ENCODE data around the gene LMX1B. TPM values are rescaled to one million over a fixed set of nuclear protein-coding genes. Genes with fewer than 3 reads are reported as not detected.

Gene LMX1B
- total and polyA plus RNA-seq, 7 donors: 0.01 to 0.26 (median 0.08) TPM; not detected in 1

- Histone ChIP-seq H3K27ac (no peak overlapping the region), H3K4me3 (no peak overlapping the region), H3K4me1 (no peaks in the 10 kb centered on the region), H3K27me3 (ENCODE audit: insufficient read depth in 3 of 3, low read length in 2 of 3) (peaks cover 0 to 47% (median 15%) of the 10 kb centered on the region in 3 donors), H3K36me3 (ENCODE audit: insufficient read depth in 1 of 2, low read depth in 1 of 2) (no peaks in the 10 kb centered on the region), H3K9me3 (no peaks in the 10 kb centered on the region)
- TF ChIP-seq CTCF (IDR thresholded peaks at IDR 0.05): no peak
- ATAC-seq (no peak), DNase-seq (no peak)
- intact Hi-C loops (cut with DNase I): no loop called here
- WGBS, 3 donors: 76 to 84% (median 81%) methylated on average over 3 of the region's 3 CpGs
Observed at GRCh38 chr9:126635661-126636439, 22.1 kb downstream of the LMX1B start.

GRCh38 chr9:126636983-126637798 is 23.5 kb downstream of the LMX1B start:
- Histone ChIP-seq H3K27ac (no peak overlapping the region), H3K9me3 (no peaks in the 10 kb centered on the region), H3K4me3 (no peak overlapping the region), H3K4me1 (no peaks in the 10 kb centered on the region), H3K27me3 (ENCODE audit: insufficient read depth in 3 of 3, low read length in 2 of 3) (peaks cover 0 to 35% (median 15%) of the 10 kb centered on the region in 3 donors), H3K36me3 (ENCODE audit: insufficient read depth in 1 of 2, low read depth in 1 of 2) (no peaks in the 10 kb centered on the region)
- no peak for ATAC-seq
- TF ChIP-seq CTCF (IDR thresholded peaks at IDR 0.05): no peak
- 44 to 55% (median 53%) methylated on average over 17 of the region's 17 CpGs for WGBS, 3 donors
- intact Hi-C loops (cut with DNase I): no loop called here
- DNase-seq: no peak

GRCh38 chr9:126638571-126639132 is 24.9 kb downstream of the LMX1B start:
- Histone ChIP-seq H3K27ac (no peak overlapping the region), H3K36me3 (ENCODE audit: insufficient read depth in 1 of 2, low read depth in 1 of 2) (no peaks in the 10 kb centered on the region), H3K9me3 (no peaks in the 10 kb centered on the region), H3K4me1 (no peaks in the 10 kb centered on the region), H3K4me3 (no peak overlapping the region), H3K27me3 (ENCODE audit: insufficient read depth in 3 of 3, low read length in 2 of 3) (peaks cover 0 to 34% (median 20%) of the 10 kb centered on the region in 3 donors)
- ATAC-seq (no peak), DNase-seq (no peak)
- no peak for TF ChIP-seq CTCF (IDR thresholded peaks at IDR 0.05)
- 6 to 8% (median 7%) methylated on average over 30 of the region's 30 CpGs for WGBS, 3 donors
- intact Hi-C loops (cut with DNase I): no loop called here

GRCh38 chr9:126639318-126640000 is 25.7 kb downstream of the LMX1B start:
- TF ChIP-seq CTCF (IDR thresholded peaks at IDR 0.05): no peak
- ATAC-seq (no peak), DNase-seq (no peak)
- intact Hi-C loops (cut with DNase I): no loop called here
- H3K36me3 ChIP-seq (ENCODE audit: insufficient read depth in 1 of 2, low read depth in 1 of 2): no peaks in the 10 kb centered on the region
- H3K27ac ChIP-seq: no peak overlapping the region
- H3K27me3 ChIP-seq (ENCODE audit: insufficient read depth in 3 of 3, low read length in 2 of 3): peaks cover 0 to 42% (median 20%) of the 10 kb centered on the region in 3 donors
- H3K4me3 ChIP-seq: no peak overlapping the region
- no peaks in the 10 kb centered on the region for H3K9me3 ChIP-seq
- no peaks in the 10 kb centered on the region for H3K4me1 ChIP-seq
- WGBS, 3 donors: 70 to 72% (median 70%) methylated on average over 12 of the region's 12 CpGs
